ENCODE data around the gene DNAJB5. TPM values are rescaled to one million over a fixed set of nuclear protein-coding genes. Genes with fewer than 3 reads are reported as not detected.

The DNAJB5 gene
- total RNA-seq, 1 donor from 2014 or later = 3.9 TPM

DNA sequence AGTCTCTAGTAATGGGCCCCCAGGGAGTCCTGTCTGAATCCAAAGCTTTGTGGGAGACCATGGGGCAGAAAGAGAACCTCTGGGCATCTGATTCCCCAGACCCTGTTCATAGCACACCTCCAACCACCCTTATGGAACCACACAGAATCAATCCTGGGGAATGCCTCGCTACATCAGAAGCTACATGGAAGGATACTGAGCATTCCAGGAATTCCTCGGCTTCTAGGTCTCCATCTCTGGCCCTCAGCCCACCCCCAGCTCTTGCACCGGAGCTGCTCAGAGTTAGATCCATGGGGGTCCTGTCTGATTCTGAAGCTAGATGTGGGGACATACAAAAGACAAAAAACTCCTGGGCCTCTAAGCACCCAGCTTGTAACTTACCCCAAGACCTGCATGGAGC lies 54.5 kb downstream of the DNAJB5 start:
- intact Hi-C loops (cut with micrococcal nuclease) = no loop called here

Other genes with a start within 250 kb of the DNAJB5 start
- gene PHF24, start 31.5 kb upstream of the DNAJB5 start, total RNA-seq = not detected in 2 replicates
- gene VCP, start 82.9 kb downstream of the DNAJB5 start, total RNA-seq = 292 and 296 TPM in 2 replicates
- gene FANCG, start 90.2 kb downstream of the DNAJB5 start, total RNA-seq = 81.2 and 86.9 TPM in 2 replicates
- 30.9 and 31.2 TPM in 2 replicates for gene PIGO, start 106.8 kb downstream of the DNAJB5 start, total RNA-seq
- gene STOML2, start 113.4 kb downstream of the DNAJB5 start, total RNA-seq = 141 and 143 TPM in 2 replicates
- gene ATOSB, start 126.1 kb downstream of the DNAJB5 start, total RNA-seq = 15.8 and 16.2 TPM in 2 replicates
- 0.20 and 0.47 TPM in 2 replicates for gene UNC13B, start 172.3 kb downstream of the DNAJB5 start, total RNA-seq

All from T-helper 1 cell treated with Interleukin-12 subunit alpha and Interleukin-12 subunit beta and Interleukin-4 antibody, amounts not matched to agents 30 ng/mL and 1 ng/mL, for 36 hours (primary cell).